ENCODE measurements around the gene OBSCN.
"Not testable (repeated sequence)": the region's sequence is repeated elsewhere in the genome, so short reads cannot be mapped to it uniquely, and the experiment has no call there.

The OBSCN gene

DNA sequence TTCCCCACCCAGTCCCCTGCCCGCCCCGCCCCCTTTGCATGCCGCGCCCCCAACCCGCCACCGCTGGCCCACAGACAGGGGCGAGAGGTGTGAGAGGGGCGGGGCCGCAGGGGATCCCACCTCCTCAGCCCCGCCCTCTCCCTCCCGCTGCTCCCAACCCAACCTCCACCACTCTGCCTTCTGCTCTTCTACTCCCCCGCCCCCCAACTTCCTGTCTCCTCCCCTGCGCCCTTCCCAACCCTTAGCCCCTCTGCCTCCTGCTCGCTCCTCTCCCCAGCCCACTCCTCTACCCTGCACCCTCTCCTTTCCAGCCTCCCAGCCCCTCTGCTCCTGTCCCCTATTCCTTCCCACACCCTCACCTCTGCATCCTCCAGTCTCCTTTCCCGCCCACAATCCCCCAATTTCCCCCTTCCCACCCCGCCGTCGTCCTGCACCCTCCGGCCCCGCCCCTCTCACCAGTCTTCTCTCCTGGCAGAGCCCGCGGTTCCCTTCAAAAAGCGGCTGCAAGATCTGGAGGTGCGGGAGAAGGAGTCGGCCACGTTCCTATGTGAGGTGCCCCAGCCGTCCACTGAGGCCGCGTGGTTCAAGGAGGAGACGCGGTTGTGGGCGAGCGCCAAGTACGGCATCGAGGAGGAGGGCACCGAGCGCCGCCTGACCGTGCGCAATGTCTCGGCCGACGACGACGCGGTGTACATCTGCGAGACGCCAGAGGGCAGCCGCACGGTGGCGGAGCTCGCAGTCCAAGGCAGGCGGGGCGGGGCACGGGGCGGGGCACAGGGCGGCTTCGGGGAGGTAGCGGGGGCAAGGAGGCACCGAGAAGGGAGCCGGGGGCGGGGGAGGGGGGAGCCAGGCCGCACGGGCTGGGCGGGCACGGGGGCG is 5.4 kb downstream of the OBSCN start:
- peak; percentile 83 to 91 (median 86) for DNase-seq

DNA sequence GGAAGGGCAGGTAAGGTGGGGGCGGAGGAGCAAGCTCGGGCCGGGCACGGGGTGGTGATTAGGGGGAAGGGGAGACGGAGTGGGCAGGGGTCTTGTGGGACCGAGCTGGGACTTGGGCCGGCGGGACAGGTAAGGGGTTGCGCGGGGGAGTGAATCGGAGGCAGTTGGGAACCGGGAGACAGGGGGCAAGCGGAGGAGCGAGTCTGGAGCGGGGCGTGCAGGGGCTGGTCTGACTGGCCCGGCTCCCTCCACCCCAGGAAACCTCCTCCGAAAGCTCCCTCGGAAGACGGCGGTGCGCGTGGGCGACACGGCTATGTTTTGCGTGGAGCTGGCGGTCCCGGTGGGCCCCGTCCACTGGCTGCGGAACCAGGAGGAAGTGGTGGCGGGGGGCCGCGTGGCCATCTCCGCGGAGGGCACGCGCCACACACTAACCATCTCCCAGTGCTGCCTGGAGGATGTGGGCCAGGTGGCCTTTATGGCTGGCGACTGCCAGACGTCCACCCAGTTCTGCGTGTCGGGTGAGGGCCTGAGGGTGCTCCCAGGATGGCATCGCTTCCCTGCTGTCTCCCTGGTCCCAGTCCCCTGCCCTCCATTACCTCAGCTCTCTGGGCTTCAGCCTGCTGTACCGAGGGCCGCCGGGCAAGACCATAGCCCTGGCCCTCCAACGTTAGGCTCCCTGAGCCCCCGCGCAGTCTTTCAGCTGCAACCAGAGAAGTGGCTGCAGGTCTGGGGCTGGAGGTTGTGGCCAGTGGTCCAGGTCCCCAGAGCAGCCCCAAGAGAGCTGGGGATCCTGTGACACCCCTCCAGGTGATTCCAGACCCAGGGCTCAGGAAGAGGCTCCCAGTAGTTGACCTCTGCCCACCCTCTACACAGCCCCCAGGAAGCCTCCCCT is 6.3 kb downstream of the OBSCN start:
- no peak for DNase-seq

DNA sequence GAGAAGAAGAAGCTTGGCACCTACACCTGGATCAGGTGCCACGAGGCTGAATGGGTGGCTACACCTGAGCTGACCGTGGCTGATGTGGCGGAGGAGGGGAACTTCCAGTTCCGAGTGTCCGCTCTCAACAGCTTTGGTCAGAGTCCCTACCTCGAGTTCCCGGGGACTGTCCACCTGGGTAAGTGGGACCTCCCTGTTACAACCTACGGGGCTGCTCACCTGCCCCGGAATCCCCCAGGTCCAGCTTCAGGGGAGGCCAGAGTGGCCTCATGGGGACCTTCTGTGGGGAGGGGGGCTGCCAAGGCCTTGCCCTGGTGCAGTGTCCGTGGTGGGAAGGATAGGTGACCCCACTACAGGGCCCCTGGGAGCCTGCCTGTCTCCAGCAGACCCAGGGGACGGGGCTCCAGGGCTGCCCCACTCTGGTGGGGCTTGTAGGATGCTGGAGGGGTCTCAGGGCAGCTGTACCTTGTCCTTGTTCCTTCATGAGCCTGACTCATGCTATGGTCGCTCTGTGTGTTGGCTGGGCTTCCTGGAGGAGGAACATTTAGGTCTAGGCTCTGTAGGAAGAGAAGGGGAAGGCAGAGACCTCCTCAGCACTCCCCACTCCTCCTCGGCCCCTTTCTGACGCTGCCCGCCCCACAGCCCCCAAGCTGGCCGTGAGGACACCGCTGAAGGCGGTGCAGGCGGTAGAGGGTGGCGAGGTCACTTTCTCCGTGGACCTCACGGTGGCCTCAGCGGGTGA is 7.2 kb downstream of the OBSCN start:
- no peak for DNase-seq

DNA sequence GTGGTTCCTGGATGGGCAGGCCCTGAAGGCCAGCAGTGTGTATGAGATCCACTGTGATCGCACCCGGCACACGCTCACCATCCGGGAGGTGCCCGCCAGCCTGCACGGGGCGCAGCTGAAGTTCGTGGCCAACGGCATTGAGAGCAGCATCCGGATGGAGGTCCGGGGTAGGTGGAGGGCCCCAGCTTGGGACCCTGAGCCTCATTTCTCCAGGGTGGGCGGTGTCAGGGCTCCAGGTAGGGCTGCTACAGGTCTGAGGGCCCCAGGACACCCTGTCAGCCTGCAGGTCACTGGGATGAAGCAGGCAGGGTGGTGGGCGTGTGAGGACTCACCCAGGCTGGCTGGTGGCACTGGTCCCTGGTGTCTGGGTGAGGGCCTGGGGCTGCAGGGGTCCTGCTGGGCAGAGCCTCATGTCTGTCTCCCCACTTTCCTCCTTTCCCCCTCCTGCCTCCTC is 7.8 kb downstream of the OBSCN start:
- DNase-seq = no peak

DNA sequence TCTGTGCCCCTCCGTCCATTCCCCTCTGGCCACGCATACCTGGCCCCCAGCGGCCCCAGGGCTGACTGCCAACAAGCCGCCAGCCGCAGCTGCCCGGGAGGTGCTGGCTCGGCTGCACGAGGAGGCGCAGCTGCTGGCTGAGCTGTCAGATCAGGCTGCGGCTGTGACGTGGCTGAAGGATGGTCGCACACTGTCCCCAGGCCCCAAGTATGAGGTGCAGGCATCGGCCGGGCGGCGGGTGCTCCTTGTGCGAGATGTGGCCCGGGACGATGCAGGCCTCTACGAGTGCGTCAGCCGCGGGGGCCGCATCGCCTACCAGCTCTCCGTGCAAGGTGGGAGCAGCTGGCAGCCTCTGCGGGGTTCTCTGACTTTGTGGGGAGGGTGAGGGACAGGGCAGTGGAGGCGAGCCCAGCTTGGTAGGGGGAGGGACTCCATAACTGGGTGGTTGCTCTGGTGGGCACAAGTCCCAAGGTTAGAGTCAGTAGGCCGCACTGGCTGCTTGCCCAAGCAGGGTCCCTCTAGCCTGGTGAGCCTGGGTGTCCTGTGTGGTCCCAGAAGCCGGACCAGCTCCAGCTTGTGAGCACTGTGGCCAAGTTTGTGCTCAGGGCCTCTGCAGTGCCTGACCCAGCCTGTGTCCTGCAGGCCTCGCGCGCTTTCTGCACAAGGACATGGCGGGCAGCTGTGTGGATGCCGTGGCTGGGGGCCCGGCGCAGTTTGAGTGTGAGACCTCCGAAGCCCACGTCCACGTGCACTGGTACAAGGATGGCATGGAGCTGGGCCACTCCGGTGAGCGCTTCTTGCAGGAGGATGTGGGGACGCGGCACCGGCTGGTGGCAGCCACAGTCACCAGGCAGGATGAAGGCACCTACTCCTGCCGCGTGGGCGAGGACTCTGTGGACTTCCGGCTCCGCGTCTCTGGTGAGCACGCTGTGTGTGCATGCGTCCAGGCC is 8.8 kb downstream of the OBSCN start:
- no peak for DNase-seq

DNA sequence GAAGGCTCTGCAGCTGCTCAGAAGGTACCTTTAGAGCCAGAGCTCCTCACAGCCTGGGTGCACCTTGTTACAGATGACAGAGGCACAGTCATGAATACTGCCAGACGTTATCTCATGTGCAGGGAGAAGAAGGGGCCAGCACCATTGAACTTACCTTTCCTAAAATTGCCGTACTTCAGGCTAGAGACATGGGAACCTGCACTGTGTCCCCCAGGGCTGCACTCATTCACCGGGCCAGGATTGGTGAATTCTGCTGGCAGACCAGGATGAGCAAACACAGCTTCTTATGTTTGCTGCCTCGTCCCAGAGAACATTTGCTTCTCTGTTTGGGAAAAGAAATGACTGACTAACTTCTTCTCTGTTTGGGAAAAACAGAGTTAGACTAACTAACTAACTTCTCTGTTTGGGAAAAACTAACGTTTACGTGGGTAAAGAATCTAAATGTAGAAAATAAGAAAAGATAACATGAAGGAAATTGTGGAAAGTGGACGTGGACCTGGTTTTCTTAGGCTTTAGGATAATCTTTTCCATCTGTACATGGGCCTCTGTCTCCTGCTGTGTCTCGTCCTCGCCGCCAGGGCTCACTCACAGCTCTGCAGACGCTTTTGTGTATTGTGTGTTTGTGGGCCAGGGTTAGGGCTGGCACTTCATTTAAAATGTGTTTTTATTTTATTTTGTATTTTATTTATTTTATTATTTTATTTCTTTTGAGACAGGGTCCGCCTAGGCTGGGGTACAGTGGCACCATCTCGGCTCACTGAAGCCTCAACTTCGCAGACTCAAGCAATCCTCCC is 9.9 kb downstream of the OBSCN start:
- no peak for DNase-seq

DNA sequence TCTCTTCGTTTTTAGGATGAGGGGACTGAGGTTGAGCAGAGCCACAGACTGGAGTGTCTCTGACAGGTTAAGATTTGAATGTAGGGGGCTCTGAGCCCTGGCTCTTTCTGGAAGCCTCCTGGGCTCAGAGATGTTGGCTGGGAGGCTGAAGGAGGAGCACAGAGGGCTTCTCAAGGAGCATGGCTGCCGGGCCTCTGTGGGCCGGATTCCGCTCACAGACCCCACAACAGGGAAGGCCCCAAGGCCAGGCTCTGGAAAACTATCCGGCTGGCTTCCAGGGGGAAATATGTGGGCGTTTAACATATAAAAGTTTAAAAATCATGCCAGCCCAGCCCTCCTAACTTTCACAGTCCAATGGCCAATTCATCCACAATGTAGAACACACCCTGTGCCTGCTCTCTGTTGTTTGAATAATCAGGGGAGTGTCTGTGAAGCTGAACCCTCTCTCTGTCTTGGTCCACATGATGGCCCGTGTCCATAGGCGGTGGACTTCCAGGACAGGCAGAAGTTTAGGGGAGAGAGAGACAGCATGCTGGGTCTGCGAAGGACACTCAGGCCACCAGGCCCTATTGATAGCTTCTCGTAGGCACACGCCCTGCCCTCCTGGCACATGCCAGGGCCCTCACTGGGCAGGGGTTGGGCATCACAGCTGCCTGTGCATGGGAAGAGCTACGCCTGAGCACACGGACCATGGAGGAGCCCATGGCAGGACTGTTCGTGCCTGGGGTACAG is 10.8 kb downstream of the OBSCN start:
- no peak for DNase-seq

DNA sequence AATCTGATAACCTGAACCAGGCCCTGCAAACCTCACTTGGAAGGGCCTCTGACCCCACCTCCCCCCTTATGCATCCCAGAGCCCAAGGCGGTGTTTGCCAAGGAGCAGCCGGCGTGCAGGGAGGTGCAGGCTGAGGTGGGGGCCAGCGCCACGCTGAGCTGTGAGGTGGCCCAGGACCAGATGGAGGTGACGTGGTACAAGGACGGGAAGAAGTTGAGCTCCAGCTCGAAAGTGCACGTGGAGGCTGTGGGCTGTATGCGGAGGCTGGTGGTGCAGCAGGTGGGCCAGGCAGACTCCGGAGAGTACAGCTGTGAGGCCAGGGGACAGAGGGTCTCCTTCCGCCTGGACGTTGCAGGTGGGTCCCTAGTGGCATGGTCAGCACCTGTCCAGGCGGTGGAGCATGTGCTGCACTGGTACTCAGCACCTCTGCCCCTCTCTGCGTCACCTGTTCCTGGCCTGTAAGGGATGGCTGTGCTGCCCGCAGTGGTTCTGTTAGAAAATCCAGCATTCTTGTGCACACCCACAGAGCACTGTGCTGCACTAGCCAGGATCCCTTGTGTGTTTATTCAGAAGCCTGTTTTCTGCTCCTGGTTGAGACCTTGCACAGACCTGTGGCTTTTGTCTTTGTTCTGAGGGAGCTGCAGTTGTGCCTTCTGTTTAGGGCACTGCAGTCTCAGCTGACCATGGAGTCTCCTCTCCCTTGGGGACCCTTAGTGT is 11.6 kb downstream of the OBSCN start:
- DNase-seq = no peak

DNA sequence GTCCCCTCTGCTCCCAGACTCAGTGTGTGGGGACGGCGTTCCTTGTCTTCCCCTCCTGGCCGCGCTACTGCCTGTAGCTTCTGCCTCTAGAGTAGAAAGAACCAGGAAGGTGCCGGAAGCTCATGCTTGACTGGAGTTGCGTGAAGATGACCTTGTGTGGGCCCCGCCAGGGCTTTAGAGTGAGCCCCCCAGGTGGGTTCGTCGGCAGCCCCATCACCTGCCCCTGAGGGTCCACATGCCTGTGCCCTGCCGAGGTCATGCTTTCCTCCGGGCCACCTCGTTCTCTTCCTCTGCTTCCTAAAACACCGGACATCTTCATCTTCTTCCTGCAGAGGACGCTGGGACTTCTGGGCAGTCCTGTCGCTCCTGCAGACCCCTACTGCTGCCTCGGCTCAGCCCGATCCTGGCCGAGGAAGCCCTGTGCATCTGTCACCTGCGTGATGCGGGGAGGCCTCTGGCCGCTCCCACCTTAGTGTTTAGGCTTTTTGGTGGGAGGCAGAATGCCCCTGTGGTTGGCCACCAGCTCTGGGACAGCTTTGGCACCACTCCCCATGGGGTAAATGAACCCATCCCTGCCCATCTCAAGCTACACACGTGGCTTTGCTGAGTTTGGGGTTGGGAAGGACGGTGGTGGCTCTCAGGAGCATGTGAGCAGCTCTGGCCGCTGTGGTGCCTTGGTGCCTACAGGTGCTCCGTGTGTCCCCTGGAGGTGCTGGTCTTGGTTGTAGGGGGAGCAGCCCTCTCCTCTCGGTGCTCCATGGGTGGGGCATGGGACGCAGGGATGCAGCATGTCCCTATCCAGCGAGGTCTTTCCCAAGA is 12.3 kb downstream of the OBSCN start:
- DNase-seq = no peak

DNA sequence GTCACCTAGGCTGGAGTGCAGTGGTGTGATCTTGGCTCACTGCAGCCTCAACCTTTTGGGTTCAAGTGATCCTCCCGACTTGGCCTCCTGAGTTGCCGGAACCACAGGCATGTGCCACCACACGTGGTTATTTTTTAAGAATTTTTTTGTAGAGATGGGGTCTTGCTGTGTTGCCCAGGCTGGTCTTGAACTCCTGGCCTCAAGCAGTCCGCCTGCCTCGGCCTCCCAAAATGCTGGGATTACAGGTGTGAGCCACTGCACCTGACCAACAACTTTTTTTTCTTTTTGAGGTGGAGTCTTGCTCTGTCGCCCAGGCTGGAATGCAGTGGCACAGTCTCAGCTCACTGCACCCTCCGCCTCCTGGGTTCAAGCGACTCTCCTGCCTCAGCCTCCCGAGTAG is 13.3 kb downstream of the OBSCN start:
- not testable (repeated sequence) for DNase-seq

DNA sequence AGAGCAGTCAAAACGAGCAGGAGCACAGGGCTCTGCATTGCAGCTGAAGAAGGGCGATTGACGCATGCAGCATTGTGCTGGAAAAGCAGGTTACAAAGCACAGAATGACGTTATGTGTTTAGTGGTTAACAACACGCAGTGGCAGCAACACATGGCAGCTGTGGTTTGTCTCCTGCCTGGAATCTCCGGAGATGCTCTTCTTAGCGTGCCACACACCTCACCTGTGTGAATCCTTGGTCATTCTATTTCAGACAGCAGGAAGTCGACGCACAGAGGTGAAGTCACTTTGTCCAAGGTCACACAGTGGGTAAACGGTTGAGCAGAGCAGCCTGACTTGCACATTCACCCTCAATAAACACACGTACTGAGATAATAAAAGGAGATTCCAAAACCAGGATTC is 14.7 kb downstream of the OBSCN start:
- DNase-seq = no peak

DNA sequence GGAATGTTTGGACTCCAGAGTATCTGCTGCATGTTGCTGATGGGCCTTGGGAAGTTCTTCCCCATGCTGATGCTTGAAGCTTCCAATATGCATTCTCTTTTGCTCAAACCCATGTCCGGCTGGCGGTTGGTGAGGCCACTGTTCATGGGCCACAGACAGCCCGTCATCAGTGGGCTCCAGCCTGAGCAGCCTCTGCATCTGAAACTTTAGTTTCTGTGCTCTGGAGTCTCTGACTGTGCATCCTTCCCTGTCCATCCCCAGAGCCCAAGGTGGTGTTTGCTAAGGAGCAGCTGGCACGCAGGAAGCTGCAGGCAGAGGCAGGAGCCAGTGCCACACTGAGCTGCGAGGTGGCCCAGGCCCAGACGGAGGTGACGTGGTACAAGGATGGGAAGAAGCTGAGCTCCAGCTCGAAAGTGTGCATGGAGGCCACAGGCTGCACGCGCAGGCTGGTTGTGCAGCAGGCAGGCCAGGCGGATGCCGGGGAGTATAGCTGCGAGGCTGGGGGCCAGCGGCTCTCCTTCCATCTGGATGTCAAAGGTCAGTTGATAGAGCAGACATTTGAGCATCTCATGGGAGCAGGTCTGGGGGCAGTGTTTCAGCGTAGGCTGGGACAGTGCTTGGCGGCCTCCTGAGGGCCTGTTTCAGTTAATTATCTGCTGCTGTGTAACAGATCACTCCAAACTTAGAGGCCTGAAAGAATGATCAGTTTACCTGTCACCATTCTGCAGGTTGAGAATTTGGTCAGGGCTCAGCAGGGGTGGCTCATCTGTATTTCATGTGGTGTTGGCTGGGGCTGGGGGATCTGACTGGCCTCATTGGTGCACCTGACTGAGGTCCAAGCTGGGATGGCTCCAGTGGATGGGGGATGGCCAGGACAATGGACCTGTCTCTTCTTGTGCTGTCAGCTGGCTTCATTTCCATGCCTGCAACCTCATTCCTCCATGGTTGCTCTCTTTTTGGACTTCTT is 16.6 kb downstream of the OBSCN start:
- DNase-seq = no peak

DNA sequence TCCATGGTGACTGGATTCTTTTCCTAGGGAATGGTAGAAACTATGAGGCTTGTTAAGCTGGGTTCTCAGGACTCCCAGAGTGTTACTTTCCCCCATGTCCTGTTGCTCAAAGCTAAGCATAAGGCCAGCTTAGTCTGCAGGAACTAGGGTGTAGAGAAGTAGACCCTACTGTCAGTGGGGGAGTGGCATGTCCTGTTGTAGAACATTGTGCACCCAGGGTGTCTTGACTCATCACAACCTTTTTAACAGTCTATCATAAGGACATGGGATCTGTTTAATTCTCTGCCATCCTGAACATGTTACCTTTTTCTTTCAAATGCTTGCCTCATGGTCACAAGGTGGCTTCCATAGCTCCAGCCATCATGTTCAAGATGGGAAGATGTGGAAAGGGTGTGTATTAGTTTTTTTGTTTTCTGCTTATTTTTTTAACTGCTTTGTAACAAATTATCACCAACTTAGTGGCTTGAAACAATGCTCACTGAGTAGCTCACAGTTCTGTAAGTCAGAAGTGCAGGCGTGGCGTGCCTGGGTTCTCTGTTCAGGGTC is 17.4 kb downstream of the OBSCN start:
- no peak for DNase-seq

DNA sequence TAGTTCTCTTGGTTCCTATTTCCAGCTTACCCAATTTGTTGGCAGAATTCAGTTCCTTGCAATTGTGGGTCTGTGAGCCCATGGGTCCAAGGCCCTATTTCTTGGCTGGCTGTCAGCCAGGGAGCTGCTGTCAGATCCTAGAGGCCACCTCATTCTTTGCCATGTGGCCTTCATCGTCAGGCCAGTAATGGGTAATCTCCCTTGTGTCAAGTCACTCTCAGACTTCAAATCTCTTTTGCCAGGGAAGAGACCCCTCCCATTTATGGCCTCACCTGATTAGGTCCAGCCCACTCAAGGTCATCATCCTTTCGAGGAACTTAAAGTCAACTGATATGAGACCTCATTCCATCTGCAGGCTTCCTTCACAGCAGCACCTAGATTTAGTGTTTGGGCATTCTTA is 17.9 kb downstream of the OBSCN start:
- no peak for DNase-seq

DNA sequence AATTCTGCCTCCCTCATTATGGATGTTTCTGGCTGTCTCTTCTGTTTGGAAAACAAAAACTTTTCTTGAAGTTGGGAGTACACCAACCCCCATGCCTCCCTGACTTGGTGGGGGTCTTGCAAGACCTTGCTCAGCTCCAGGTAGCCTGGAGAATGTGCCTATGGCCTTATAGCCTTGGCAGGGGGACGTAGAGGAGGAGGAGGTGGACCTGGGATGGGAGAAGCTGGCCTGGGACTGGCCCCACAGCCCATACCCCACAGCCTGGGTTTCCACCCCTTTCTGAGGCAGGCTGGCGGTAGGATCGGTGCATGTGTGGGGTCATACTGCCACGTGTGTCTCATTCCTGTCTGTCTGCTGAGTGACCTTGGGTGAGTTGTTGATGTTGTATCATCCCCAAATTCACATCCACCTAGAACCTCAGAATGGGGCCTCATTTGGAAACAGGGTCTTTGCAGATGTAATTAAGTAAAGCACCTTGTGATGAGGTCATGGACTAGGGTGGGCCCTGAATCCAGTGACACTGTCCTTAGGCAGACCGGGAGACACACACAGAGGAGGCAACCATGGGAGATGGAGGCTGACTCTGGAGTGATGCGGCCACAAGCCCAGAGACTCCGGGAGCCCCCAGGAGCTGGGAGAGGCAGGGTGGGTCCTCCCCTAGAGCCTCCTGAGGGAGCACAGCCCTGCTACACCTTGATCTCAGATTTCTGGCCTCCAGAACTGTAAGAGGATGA is 18.5 kb downstream of the OBSCN start:
- no peak for DNase-seq
